ENCODE results near the gene KRTAP21-2.
"Not testable (repeated sequence)": the region's sequence is repeated elsewhere in the genome, so short reads cannot be mapped to it uniquely, and the experiment has no call there.

Gene KRTAP21-2

DNA sequence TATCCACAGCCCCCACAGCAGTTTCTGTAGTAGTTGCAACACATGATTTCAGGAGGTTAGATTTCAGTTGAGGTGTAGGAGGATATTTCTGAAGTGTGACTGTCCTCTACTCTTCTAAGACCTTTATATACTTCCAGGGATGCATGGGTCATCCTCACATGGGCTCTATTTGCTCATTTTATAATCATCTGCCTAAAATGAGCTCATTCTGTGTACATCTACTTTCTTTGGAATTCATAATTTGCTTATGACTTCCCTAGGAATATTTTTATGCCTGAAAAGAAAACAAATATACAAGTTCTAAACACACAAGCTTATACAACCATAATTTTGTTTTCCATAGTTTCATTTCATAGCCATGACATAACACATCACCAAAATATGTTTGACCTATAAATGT is at the start of gene KRTAP21-2:
Gene KRTAP21-2, minus strand, starts transcription at position 101 of the 400 bp plus-strand sequence. Its CDS starts 57 bp downstream, at position 44.
- DNase-seq (ENCODE audit: extremely low spot score), result no peak
- POLR2A ChIA-PET, result no interaction called here
- TF ChIP-seq ZNF384 (IDR thresholded peaks at IDR 0.05), result no peak
- no peak for TF ChIP-seq SP1 (IDR thresholded peaks at IDR 0.05)
- TF ChIP-seq, protein P1, sequence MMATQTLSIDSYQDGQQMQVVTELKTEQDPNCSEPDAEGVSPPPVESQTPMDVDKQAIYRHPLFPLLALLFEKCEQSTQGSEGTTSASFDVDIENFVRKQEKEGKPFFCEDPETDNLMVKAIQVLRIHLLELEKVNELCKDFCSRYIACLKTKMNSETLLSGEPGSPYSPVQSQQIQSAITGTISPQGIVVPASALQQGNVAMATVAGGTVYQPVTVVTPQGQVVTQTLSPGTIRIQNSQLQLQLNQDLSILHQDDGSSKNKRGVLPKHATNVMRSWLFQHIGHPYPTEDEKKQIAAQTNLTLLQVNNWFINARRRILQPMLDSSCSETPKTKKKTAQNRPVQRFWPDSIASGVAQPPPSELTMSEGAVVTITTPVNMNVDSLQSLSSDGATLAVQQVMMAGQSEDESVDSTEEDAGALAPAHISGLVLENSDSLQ (IDR thresholded peaks at IDR 0.05), result no peak
- TF ChIP-seq ARNT (IDR thresholded peaks at IDR 0.05), result no peak
- CTCF ChIA-PET, result no interaction called here

DNA sequence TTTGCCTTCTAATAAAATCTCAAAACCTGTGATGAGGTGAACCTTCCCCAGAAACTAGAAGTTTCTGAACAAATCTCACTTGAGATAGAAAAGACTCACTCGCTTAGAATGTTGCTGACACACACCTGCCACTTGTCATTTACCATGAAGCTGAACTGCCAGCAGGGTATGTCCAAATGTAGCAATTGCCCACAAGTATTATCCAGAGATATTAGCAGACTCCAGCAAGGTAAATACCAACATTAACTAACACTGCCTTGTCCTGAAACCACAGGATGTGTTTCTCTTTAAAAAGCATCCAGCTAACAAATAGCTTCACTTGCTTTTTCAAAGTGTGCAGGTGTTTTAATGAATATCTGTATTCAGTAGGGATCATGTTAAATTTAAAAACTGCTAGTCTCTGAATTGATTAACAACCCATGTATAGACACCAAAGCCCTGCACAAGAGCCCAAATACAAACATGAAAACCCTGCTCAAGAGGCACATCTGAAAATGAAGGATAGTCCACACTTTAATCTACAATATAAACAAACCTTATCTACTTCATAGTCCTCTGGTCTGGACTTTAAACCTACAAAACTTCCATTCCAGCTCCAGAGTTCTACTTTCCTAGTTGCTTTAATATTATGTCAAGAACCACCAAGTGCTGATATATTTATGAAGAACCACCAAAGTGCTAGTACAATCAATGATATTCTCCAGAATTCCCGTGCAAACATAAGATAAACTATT is 46.7 kb upstream of the KRTAP21-2 start:
- TF ChIP-seq BHLHE40 (IDR thresholded peaks at IDR 0.05; ENCODE audit: borderline replicate concordance), result no peak
- TF ChIP-seq ELF4 (IDR thresholded peaks at IDR 0.05), result no peak
- no peak for TF ChIP-seq L3MBTL2 (conservative IDR thresholded peaks at IDR 0.05)
- TF ChIP-seq HDGF (IDR thresholded peaks at IDR 0.05; ENCODE audit: borderline replicate concordance), result no peak
- TF ChIP-seq, protein P1 (IDR thresholded peaks at IDR 0.05), result no peak
- ChIA-PET POLR2A (no interaction called here), CTCF (no interaction called here)
- DNase-seq (ENCODE audit: extremely low spot score), result no peak

DNA sequence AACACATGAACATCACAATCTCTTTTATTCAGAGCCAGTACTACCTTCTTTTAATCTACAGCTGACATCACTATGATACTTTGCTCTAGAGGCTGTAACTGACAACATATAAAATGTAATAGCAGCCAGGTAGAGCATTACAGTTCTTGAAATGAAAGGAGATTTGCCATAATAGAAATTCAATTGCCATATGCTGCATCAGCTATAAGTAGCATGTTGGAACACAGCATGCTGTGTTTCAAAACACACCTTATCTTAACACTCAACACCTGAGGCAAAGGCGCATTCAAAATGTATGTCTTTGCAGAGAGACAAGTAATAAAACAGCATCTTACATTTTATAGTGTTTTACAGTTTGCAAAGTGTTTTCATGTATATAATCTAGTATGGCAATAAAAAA is 32.2 kb upstream of the KRTAP21-2 start:
- POLR2A ChIA-PET, result no interaction called here
- no peak for DNase-seq (ENCODE audit: extremely low spot score)
- no peak for TF ChIP-seq SUZ12 (IDR thresholded peaks at IDR 0.05)
- TF ChIP-seq HDGF (IDR thresholded peaks at IDR 0.05; ENCODE audit: borderline replicate concordance), result no peak
- TF ChIP-seq LEF1 (IDR thresholded peaks at IDR 0.05; ENCODE audit: borderline replicate concordance), result no peak

DNA sequence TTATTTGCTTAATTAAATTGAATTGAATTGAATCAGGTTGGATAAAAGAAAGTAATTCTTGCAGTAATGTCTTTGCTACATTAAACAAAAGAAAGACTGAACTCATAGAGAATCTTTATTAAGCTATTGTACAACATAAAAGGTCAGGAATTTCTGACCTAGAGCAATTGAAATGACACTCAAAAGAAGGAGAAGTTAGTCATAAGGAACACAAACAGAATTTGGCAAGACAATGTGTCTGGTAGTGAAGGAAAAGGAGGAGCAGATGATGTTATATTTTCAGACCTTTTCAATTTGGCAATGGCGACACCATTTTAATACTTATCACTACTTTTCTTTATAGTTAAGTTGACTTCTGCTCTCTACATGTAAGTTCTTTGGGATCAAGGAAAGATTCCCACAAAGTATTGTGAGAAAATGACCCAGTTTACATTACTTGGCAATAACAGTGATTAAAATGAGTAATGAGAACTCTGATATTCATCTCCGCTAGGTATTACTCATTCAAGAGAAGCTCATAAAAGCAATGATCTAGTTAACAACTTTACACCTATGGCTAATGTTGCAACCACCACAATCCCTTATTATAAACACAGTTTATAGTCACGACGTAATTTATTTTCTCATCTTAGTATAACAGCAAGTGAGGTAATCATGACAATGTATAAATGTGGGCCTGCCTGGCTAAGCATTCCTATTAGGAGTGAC is 22.8 kb upstream of the KRTAP21-2 start:
- ChIA-PET POLR2A (no interaction called here), CTCF (no interaction called here)
- TF ChIP-seq NFRKB (IDR thresholded peaks at IDR 0.05) (no peak), L3MBTL2 (conservative IDR thresholded peaks at IDR 0.05) (no peak)

More for the DNA sequence above, 32.2 kb upstream of the KRTAP21-2 start:
- CTCF ChIA-PET, result interaction anchor here (0.6 kb wide), 1 partner anchor 19 kb away, joined by 4 read pairs; no protein-coding TSS in a partner anchor

DNA sequence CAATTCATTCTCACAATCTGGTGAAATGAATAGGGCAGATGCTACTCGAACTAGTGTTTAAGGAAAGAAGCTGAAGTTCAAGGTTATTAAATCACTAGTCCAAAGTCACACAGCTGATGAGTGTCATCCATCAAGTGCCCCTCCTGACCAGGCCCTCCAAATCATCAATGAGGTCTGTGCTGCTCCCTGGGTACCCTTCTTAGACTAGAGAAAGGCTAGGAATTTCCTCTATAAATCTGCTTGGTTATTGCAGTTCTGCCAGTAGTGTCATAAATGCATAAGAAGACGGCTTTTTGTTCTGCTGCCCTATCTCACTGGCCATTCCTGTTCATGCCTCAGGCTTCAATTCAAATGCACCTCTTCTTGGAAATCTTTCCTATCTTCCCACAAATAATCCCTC is 13.7 kb upstream of the KRTAP21-2 start:
- CTCF ChIA-PET, result interaction anchor here (0.6 kb wide), 1 partner anchor 18 kb away, joined by 4 read pairs; no protein-coding TSS in a partner anchor
- no peak for DNase-seq (ENCODE audit: extremely low spot score)
- POLR2A ChIA-PET, result no interaction called here
- TF ChIP-seq HDGF (IDR thresholded peaks at IDR 0.05; ENCODE audit: borderline replicate concordance) (no peak), FOXM1 (IDR thresholded peaks at IDR 0.05; ENCODE audit: borderline replicate concordance) (no peak), ZNF384 (IDR thresholded peaks at IDR 0.05) (no peak), BHLHE40 (IDR thresholded peaks at IDR 0.05; ENCODE audit: borderline replicate concordance) (no peak), NFRKB (IDR thresholded peaks at IDR 0.05) (no peak), FOXK2 (IDR thresholded peaks at IDR 0.05) (no peak)

More for the DNA sequence above, 22.8 kb upstream of the KRTAP21-2 start:
- no peak for DNase-seq (ENCODE audit: extremely low spot score)

DNA sequence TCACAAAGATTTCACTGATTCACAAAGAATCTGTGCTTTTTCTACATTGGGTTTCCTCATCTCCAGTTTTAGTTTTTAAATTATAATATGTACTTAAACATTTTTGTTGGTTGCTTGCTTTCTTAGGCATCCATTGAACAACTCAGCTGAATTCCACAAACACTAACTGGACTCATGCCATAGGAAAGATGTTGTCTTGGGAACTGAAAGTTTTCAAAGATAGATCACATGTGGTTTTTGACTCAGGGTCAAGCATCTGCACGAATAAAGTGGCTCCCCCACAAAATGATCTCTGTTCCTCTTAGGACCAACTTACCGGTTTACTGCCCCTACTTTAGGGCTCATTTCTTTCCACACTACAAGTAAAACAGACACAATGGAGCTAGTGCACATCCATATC is 11.2 kb upstream of the KRTAP21-2 start:
- CTCF ChIA-PET, result no interaction called here

DNA sequence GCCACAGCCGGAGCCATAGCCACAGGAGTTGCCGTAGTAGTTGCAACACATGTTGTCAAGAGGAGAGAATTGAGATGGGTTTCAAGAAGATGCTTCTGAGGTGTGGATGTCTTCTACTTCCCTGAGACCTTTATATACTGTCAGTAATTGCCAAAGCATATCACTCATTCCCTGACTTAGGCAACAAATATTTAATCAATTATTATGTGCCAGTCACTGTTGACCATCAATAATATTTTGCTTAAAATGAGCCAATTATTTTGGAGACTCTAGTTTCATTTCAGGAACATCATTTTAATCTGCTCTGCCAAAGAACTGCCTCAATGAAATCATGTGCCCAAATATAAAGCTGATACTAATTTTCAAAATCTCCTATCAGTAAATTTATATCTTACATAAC is 8.3 kb upstream of the KRTAP21-2 start, which contains the start of gene KRTAP21-1:
Gene KRTAP21-1, minus strand, starts transcription at position 101 of the 400 bp plus-strand sequence. Its CDS starts 50 bp downstream, at position 51.
- DNase-seq (ENCODE audit: extremely low spot score); POLR2A ChIA-PET; CTCF ChIA-PET: not testable (repeated sequence)

More for the DNA sequence above, 11.2 kb upstream of the KRTAP21-2 start:
- TF ChIP-seq L3MBTL2 (conservative IDR thresholded peaks at IDR 0.05), result no peak
- TF ChIP-seq NFRKB (IDR thresholded peaks at IDR 0.05), result no peak
- TF ChIP-seq FOXM1 (IDR thresholded peaks at IDR 0.05; ENCODE audit: borderline replicate concordance), result no peak
- TF ChIP-seq, protein P1 (IDR thresholded peaks at IDR 0.05), result no peak
- TF ChIP-seq SP1 (IDR thresholded peaks at IDR 0.05), result no peak
- no peak for TF ChIP-seq LEF1 (IDR thresholded peaks at IDR 0.05; ENCODE audit: borderline replicate concordance)
- TF ChIP-seq TARDBP (IDR thresholded peaks at IDR 0.05), result no peak
- no peak for TF ChIP-seq ZNF384 (IDR thresholded peaks at IDR 0.05)
- no peak for TF ChIP-seq HDGF (IDR thresholded peaks at IDR 0.05; ENCODE audit: borderline replicate concordance)
- POLR2A ChIA-PET, result no interaction called here
- DNase-seq (ENCODE audit: extremely low spot score), result no peak

DNA sequence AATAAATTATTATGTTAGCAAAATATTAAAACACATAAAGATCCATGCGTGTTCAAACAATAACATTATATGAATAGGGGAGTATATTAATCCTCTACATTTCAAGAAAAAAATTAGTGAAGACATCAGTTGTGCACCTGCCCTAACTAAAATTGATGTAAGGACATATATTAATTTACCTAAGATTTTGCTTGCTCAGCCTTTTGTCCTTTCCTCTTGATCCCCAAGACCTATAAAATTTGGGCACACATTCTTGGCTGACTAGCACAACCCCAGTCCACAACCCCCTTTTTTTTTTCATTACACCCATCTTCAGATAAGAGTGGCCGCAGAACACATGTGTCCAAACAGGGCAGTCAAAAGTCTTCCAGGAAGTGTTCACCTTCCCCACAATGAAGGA is 6.6 kb downstream of the KRTAP21-2 start:
- no peak for DNase-seq (ENCODE audit: extremely low spot score)
- no peak for TF ChIP-seq BHLHE40 (IDR thresholded peaks at IDR 0.05; ENCODE audit: borderline replicate concordance)
- no peak for TF ChIP-seq ARNT (IDR thresholded peaks at IDR 0.05)
- TF ChIP-seq L3MBTL2 (conservative IDR thresholded peaks at IDR 0.05), result no peak
- no peak for TF ChIP-seq FOXK2 (IDR thresholded peaks at IDR 0.05)
- TF ChIP-seq LEF1 (IDR thresholded peaks at IDR 0.05; ENCODE audit: borderline replicate concordance), result no peak
- TF ChIP-seq ZNF384 (IDR thresholded peaks at IDR 0.05), result no peak
- no peak for TF ChIP-seq TARDBP (IDR thresholded peaks at IDR 0.05)
- TF ChIP-seq FOXM1 (IDR thresholded peaks at IDR 0.05; ENCODE audit: borderline replicate concordance), result no peak
- TF ChIP-seq, protein P1 (IDR thresholded peaks at IDR 0.05), result no peak
- TF ChIP-seq HDGF (IDR thresholded peaks at IDR 0.05; ENCODE audit: borderline replicate concordance), result no peak
- TF ChIP-seq ELF4 (IDR thresholded peaks at IDR 0.05), result no peak
- TF ChIP-seq NFRKB (IDR thresholded peaks at IDR 0.05), result no peak
- ChIA-PET CTCF (no interaction called here), POLR2A (no interaction called here)
